Right cardiac atrium (tissue), 5 donors: ENCODE results near the gene CEP95. TPM values are rescaled to one million over a fixed set of nuclear protein-coding genes. Genes with fewer than 3 reads are reported as not detected.
A peak's percentile ranks its signal among the peaks of the same experiment; 100 is the strongest.
"Not testable (repeated sequence)": the region's sequence is repeated elsewhere in the genome, so short reads cannot be mapped to it uniquely, and the experiment has no call there.

Experiments
- ATAC-seq, 2 donors: fragments of 200-7000 bp; cut with Tn5 transposase; one replicate each; pipeline versions ENCODE4 v1.8.0 to v1.9.1; 2020; ENCODE audit warnings: moderate library complexity in 2 of 2, mild to moderate bottlenecking in 1 of 2
- DNase-seq, 3 donors: peaks; one replicate each; pipeline ENCODE4 v3.0.0-alpha.2; 2020
- H3K27ac ChIP-seq: one replicate; pipeline ENCODE4 v1.5.1; 2013; ENCODE audit warnings: mild to moderate bottlenecking, low read length, control low read depth, moderate library complexity
- H3K27me3 ChIP-seq: one replicate; pipeline ENCODE4 v1.6.1; 2013; ENCODE audit not compliant: control insufficient read depth, insufficient read depth
- H3K4me1 ChIP-seq: one replicate; pipeline ENCODE4 v1.6.1; 2013; ENCODE audit warnings: low read length; ENCODE audit not compliant: control insufficient read depth, insufficient read depth
- H3K4me3 ChIP-seq: one replicate; pipeline ENCODE4 v1.5.1; 2013; ENCODE audit warnings: low read length, control low read depth
- H3K9me3 ChIP-seq: one replicate; pipeline ENCODE4 v1.6.1; 2013; ENCODE audit warnings: low read length; ENCODE audit not compliant: control insufficient read depth
- WGBS: extraction: QIAGEN DNeasy Blood & Tissue Kit; methylation state at CpG from one replicate; pipeline ENCODE4 v1.1.7; 2013; 5-methylcytosine and 5-hydroxymethylcytosine counted together
- intact Hi-C, 4 donors: fragments of 100-400 bp; cut with DNase I; formaldehyde crosslinking; loops; one replicate each; pipeline versions ENCODE4 v1.11.0 to v1.14.0; 2022 to 2023
- long read RNA-seq, 4 donors: library from polyadenylated mRNA; unstranded; transcript quantifications; one replicate each; pipeline ENCODE4 v2.0.0, GENCODE V29; 2020 to 2021
- polyA plus RNA-seq: library from polyadenylated mRNA; stranded (reverse); fragments of 200-250 nt; gene quantifications from one replicate; pipeline ENCODE4 v1.2.3, GENCODE V29; 2013
- total RNA-seq, 4 donors: library from RNA; stranded (reverse); fragmentation: NEBNext Ultra II Directional; extraction: Animal tissue kit (Norgen Biotek cat#: 25700); gene quantifications; one replicate each; pipeline ENCODE4 v1.2.1, GENCODE V29; 2021
- donor health status: healthy with polysubstance abuse.
- donor health status: DM: no; HTN: yes; CAD: no.
- donor health status: DM: no; HTN: no; CAD: no.
- donor health status: DM: no; HTN: yes; CAD: no; lungs with severe emphysema.
- donor health status: DM: yes; HTN: yes; CAD: no.

Gene CEP95
- total RNA-seq (10 to 100 TPM; 16.3 to 23.3 (median 19.4) TPM), polyA plus RNA-seq (15.6 TPM)
- long read RNA-seq, donor 1, partial matches to known transcripts, result 1 of 13 reads
- long read RNA-seq, donor 1, other reads (novel, unspliced or antisense), result 8 of 13 reads
- long read RNA-seq, donor 2, partial matches to known transcripts, result 0 of 5 reads
- long read RNA-seq, donor 2, other reads (novel, unspliced or antisense), result 3 of 5 reads
- long read RNA-seq, donor 3, transcript CEP95-203 (20 exons, 3,139 nt), result major isoform, 5 of 45 reads
- long read RNA-seq, donor 3, partial matches to known transcripts, result 7 of 45 reads
- long read RNA-seq, donor 3, other reads (novel, unspliced or antisense), result 30 of 45 reads
- long read RNA-seq, donor 4, partial matches to known transcripts, result 1 of 10 reads
- long read RNA-seq, donor 4, other reads (novel, unspliced or antisense), result 8 of 10 reads

- intact Hi-C loops, result loop anchor here in 1 of 4 donors (5.0 kb wide), 1 partner anchor 141 kb away; no protein-coding TSS in a partner anchor
- WGBS, result under 1% methylated on average over 77 of the region's 77 CpGs
- ATAC-seq, result peak; percentile 87 to 90
- H3K4me3 ChIP-seq, result peak within 1 kb of the TSS; percentile 95
- H3K27me3 ChIP-seq, result no peaks in the 10 kb centered on the region
- H3K4me1 ChIP-seq, result peaks cover 2% of the 10 kb centered on the region
- DNase-seq, result peak; percentile 96 to 98 (median 98)
- H3K27ac ChIP-seq, result peak within 1 kb of the TSS; percentile 100
- no peaks in the 10 kb centered on the region for H3K9me3 ChIP-seq
Measured at GRCh38 chr17:64506576-64507412, at the start of gene CEP95. CEP95 (plus strand) TSS chr17:64506977; CDS start chr17:64507098, 121 bp downstream.

GRCh38 chr17:64457156-64457555 is 49.6 kb upstream of the CEP95 start:
- Histone ChIP-seq H3K27me3 (no peaks in the 10 kb centered on the region), H3K4me1 (no peaks in the 10 kb centered on the region), H3K4me3 (no peak overlapping the region), H3K9me3 (no peaks in the 10 kb centered on the region), H3K27ac (no peak overlapping the region)
- WGBS, result 61% methylated on average over 7 of the region's 7 CpGs
- DNase-seq, result no peak
- ATAC-seq, result no peak
- intact Hi-C loops, result no loop called here

GRCh38 chr17:64458756-64459155 is 48.0 kb upstream of the CEP95 start:
- WGBS, result 91% methylated on average over 8 of the region's 8 CpGs
- Histone ChIP-seq H3K27me3 (no peaks in the 10 kb centered on the region), H3K27ac (no peak overlapping the region), H3K9me3 (no peaks in the 10 kb centered on the region), H3K4me3 (no peak overlapping the region), H3K4me1 (no peaks in the 10 kb centered on the region)
- intact Hi-C loops, result no loop called here
- DNase-seq (no peak), ATAC-seq (peak; percentile 10 to 26)

GRCh38 chr17:64459284-64459747 is 47.5 kb upstream of the CEP95 start:
- Histone ChIP-seq H3K4me3 (no peak overlapping the region), H3K27me3 (no peaks in the 10 kb centered on the region), H3K9me3 (no peaks in the 10 kb centered on the region), H3K4me1 (no peaks in the 10 kb centered on the region), H3K27ac (no peak overlapping the region)
- 94% methylated on average over 6 of the region's 6 CpGs for WGBS
- intact Hi-C loops, result no loop called here
- ATAC-seq (no peak), DNase-seq (no peak)

GRCh38 chr17:64459818-64460217 is 47.0 kb upstream of the CEP95 start:
- H3K9me3 ChIP-seq, H3K4me1 ChIP-seq, intact Hi-C loops, ATAC-seq, H3K4me3 ChIP-seq, DNase-seq, H3K27me3 ChIP-seq, H3K27ac ChIP-seq: not testable (repeated sequence)
- WGBS, result 96% methylated on average over 7 of the region's 7 CpGs

GRCh38 chr17:64460955-64461354 is 45.8 kb upstream of the CEP95 start:
- no peak overlapping the region for H3K4me3 ChIP-seq
- H3K27me3 ChIP-seq, result no peaks in the 10 kb centered on the region
- H3K9me3 ChIP-seq, result no peaks in the 10 kb centered on the region
- WGBS, result 55% methylated on average over 8 of the region's 8 CpGs
- no peaks in the 10 kb centered on the region for H3K4me1 ChIP-seq
- no peak overlapping the region for H3K27ac ChIP-seq
- intact Hi-C loops, result no loop called here
- ATAC-seq, result peak in 1 of 2 donors; percentile 69
- peak; percentile 46 to 68 (median 58) for DNase-seq

- ATAC-seq, result no peak
- DNase-seq, result no peak
- Histone ChIP-seq H3K4me3 (no peak overlapping the region), H3K9me3 (no peaks in the 10 kb centered on the region), H3K27ac (no peak overlapping the region), H3K27me3 (no peaks in the 10 kb centered on the region), H3K4me1 (no peaks in the 10 kb centered on the region)
- 62% methylated on average over 6 of the region's 6 CpGs for WGBS
- intact Hi-C loops, result no loop called here
Measured at GRCh38 chr17:64461788-64462187, 45.0 kb upstream of the CEP95 start.

- ATAC-seq, result no peak
- intact Hi-C loops, result no loop called here
- H3K4me3 ChIP-seq, result no peak overlapping the region
- no peak for DNase-seq
- WGBS, result 68% methylated on average over 9 of the region's 9 CpGs
- H3K4me1 ChIP-seq, result no peaks in the 10 kb centered on the region
- H3K27ac ChIP-seq, result no peak overlapping the region
- no peaks in the 10 kb centered on the region for H3K9me3 ChIP-seq
- H3K27me3 ChIP-seq, result no peaks in the 10 kb centered on the region
Measured at GRCh38 chr17:64466019-64466735, 40.6 kb upstream of the CEP95 start.

GRCh38 chr17:64466834-64467233 is 39.9 kb upstream of the CEP95 start:
- H3K27me3 ChIP-seq, H3K4me3 ChIP-seq, ATAC-seq, H3K27ac ChIP-seq, H3K9me3 ChIP-seq, intact Hi-C loops, H3K4me1 ChIP-seq, DNase-seq: not testable (repeated sequence)
- WGBS, result 71% methylated on average over 1 of the region's 1 CpG

- no peak for DNase-seq
- H3K27me3 ChIP-seq, result no peaks in the 10 kb centered on the region
- H3K4me3 ChIP-seq, result no peak overlapping the region
- H3K27ac ChIP-seq, result no peak overlapping the region
- no peak for ATAC-seq
- intact Hi-C loops, result no loop called here
- 71% methylated on average over 4 of the region's 4 CpGs for WGBS
- no peaks in the 10 kb centered on the region for H3K9me3 ChIP-seq
- no peaks in the 10 kb centered on the region for H3K4me1 ChIP-seq
Measured at GRCh38 chr17:64470625-64471024, 36.2 kb upstream of the CEP95 start.
